Measurements from ENCODE around the gene NANOS3. TPM values are rescaled to one million over a fixed set of nuclear protein-coding genes. Genes with fewer than 3 reads are reported as not detected.

NANOS3 gene
- total and polyA plus RNA-seq, 9 of the 15 experiments (the other 6 are each of a cell fraction or from before 2014, with no cell fraction given) = not detected

DNA sequence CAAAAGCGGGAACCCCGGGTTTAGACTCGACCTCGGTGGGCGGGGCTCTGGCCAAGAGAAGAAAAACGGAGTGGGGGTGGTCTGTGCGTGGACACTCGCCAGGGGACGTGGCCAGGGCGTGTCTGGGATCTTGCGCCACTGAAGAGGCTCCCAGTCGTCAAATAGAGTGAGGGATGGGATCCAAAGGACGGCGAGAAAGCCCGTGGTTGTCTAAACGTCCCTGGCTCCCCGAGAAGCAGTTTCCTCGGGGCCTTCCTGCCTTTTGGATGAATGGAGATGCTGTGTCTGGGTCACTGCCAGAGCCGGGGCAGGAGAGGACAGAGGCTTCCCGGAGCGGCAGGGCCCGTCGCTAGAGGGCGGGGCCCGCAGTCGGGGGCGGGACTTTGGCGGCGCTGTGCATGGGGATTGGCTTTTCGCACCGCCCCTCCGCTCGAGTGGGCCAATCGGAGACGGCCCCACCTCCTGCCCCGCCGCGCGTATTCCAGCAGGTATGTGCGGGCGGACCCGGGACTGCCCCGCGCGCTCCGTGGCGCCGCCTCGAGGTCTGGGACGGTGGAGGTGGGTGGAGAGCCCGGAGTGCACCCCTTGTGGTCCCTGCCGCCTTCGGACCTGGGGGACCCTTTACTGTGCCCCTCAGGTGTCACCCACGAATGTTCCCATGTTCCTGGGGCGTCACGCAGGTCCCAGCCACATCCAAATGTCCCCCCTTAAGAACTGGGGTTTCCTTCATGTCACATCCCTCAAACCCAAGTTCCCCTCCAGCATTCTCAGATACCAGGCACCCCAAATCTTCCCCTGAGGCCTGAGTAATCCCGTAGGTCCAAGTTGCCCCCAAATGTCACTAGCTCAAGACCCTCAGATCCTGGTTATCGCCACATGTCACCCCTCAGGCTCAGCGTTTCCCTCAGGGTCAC lies 43.3 kb upstream of the NANOS3 start (continued):
- TF ChIP-seq REST (IDR thresholded peaks at IDR 0.05; ENCODE audit: borderline replicate concordance) (peak; percentile 54; the same call in 1 of the 2 replicates), REST (CRISPR knock-in tag; IDR thresholded peaks at IDR 0.05; ENCODE audit: low read depth) (no peak), GATA2 (CRISPR knock-in tag; IDR thresholded peaks at IDR 0.05) (no peak), HMGXB4 (CRISPR knock-in tag; IDR thresholded peaks at IDR 0.05) (no peak)
